ENCODE measurements around the gene MMEL1. TPM values are rescaled to one million over a fixed set of nuclear protein-coding genes. Genes with fewer than 3 reads are reported as not detected.
"Not testable (repeated sequence)": the region's sequence is repeated elsewhere in the genome, so short reads cannot be mapped to it uniquely, and the experiment has no call there.

MMEL1 gene
- total and polyA plus RNA-seq, 2 donors from 2014 or later = 4.0 to 8.5 TPM

- H3K9ac ChIP-seq (ENCODE audit: low read length in 3 of 3); H3K4me3 ChIP-seq (ENCODE audit: low read length in 3 of 3); H3K27ac ChIP-seq (ENCODE audit: low read depth in 2 of 2, low read length in 2 of 2); H3K4me1 ChIP-seq (ENCODE audit: control insufficient read depth in 2 of 3, insufficient read depth in 2 of 3, low read depth in 1 of 3, low read length in 3 of 3); H3K36me3 ChIP-seq (ENCODE audit: control insufficient read depth in 2 of 3, insufficient read depth in 3 of 3, low read length in 3 of 3); H3K9me3 ChIP-seq (ENCODE audit: control insufficient read depth in 2 of 3, insufficient read depth in 1 of 3, low read length in 3 of 3); FAIRE-seq; H3K27me3 ChIP-seq (ENCODE audit: control insufficient read depth, insufficient read depth, low read length); intact Hi-C loops (cut with DNase I): not testable (repeated sequence)
- DNase-seq = peak in 2 of 5 donors; percentile 48 to 92
Measured at GRCh38 chr1:2655598-2656434, 23.0 kb upstream of the MMEL1 start.

- H3K36me3 ChIP-seq (ENCODE audit: control insufficient read depth in 2 of 3, insufficient read depth in 3 of 3, low read length in 3 of 3); H3K27ac ChIP-seq (ENCODE audit: low read depth in 2 of 2, low read length in 2 of 2); FAIRE-seq; H3K27me3 ChIP-seq (ENCODE audit: control insufficient read depth, insufficient read depth, low read length); H3K9me3 ChIP-seq (ENCODE audit: control insufficient read depth in 2 of 3, insufficient read depth in 1 of 3, low read length in 3 of 3); H3K9ac ChIP-seq (ENCODE audit: low read length in 3 of 3); H3K4me1 ChIP-seq (ENCODE audit: control insufficient read depth in 2 of 3, insufficient read depth in 2 of 3, low read depth in 1 of 3, low read length in 3 of 3); intact Hi-C loops (cut with DNase I); H3K4me3 ChIP-seq (ENCODE audit: low read length in 3 of 3): not testable (repeated sequence)
- DNase-seq = peak in 2 of 5 donors; percentile 56 to 89
Measured at GRCh38 chr1:2654443-2654948, 21.7 kb upstream of the MMEL1 start.

GRCh38 chr1:2653741-2654442 lies 21.1 kb upstream of the MMEL1 start:
- DNase-seq = peak in 1 of 5 donors; percentile 96
- H3K9ac ChIP-seq (ENCODE audit: low read length in 3 of 3); intact Hi-C loops (cut with DNase I); H3K27ac ChIP-seq (ENCODE audit: low read depth in 2 of 2, low read length in 2 of 2); H3K36me3 ChIP-seq (ENCODE audit: control insufficient read depth in 2 of 3, insufficient read depth in 3 of 3, low read length in 3 of 3); H3K9me3 ChIP-seq (ENCODE audit: control insufficient read depth in 2 of 3, insufficient read depth in 1 of 3, low read length in 3 of 3); FAIRE-seq; H3K4me3 ChIP-seq (ENCODE audit: low read length in 3 of 3); H3K27me3 ChIP-seq (ENCODE audit: control insufficient read depth, insufficient read depth, low read length); H3K4me1 ChIP-seq (ENCODE audit: control insufficient read depth in 2 of 3, insufficient read depth in 2 of 3, low read depth in 1 of 3, low read length in 3 of 3): not testable (repeated sequence)

GRCh38 chr1:2652926-2653571 lies 20.2 kb upstream of the MMEL1 start:
- H3K9ac ChIP-seq (ENCODE audit: low read length in 3 of 3); H3K4me1 ChIP-seq (ENCODE audit: control insufficient read depth in 2 of 3, insufficient read depth in 2 of 3, low read depth in 1 of 3, low read length in 3 of 3); H3K27ac ChIP-seq (ENCODE audit: low read depth in 2 of 2, low read length in 2 of 2); H3K27me3 ChIP-seq (ENCODE audit: control insufficient read depth, insufficient read depth, low read length); intact Hi-C loops (cut with DNase I); H3K36me3 ChIP-seq (ENCODE audit: control insufficient read depth in 2 of 3, insufficient read depth in 3 of 3, low read length in 3 of 3); FAIRE-seq; H3K9me3 ChIP-seq (ENCODE audit: control insufficient read depth in 2 of 3, insufficient read depth in 1 of 3, low read length in 3 of 3); H3K4me3 ChIP-seq (ENCODE audit: low read length in 3 of 3): not testable (repeated sequence)
- peak in 2 of 5 donors; percentile 59 to 91 for DNase-seq

GRCh38 chr1:2652152-2652925 lies 19.5 kb upstream of the MMEL1 start:
- H3K4me1 ChIP-seq (ENCODE audit: control insufficient read depth in 2 of 3, insufficient read depth in 2 of 3, low read depth in 1 of 3, low read length in 3 of 3); H3K36me3 ChIP-seq (ENCODE audit: control insufficient read depth in 2 of 3, insufficient read depth in 3 of 3, low read length in 3 of 3); H3K27ac ChIP-seq (ENCODE audit: low read depth in 2 of 2, low read length in 2 of 2); intact Hi-C loops (cut with DNase I); H3K9me3 ChIP-seq (ENCODE audit: control insufficient read depth in 2 of 3, insufficient read depth in 1 of 3, low read length in 3 of 3); H3K4me3 ChIP-seq (ENCODE audit: low read length in 3 of 3); H3K27me3 ChIP-seq (ENCODE audit: control insufficient read depth, insufficient read depth, low read length); FAIRE-seq; H3K9ac ChIP-seq (ENCODE audit: low read length in 3 of 3): not testable (repeated sequence)
- peak in 1 of 5 donors; percentile 86 for DNase-seq
